ENCODE results near the gene GLS2. TPM values are rescaled to one million over a fixed set of nuclear protein-coding genes. Genes with fewer than 3 reads are reported as not detected.
A peak's percentile ranks its signal among the peaks of the same experiment; 100 is the strongest.

The GLS2 gene
- total and polyA plus RNA-seq, 7 donors: 0.08 to 0.19 (median 0.15) TPM; not detected in 3

GRCh38 chr12:56528846-56529245, 40.9 kb upstream of the GLS2 start:
- intact Hi-C loops (cut with DNase I): no loop called here
- TF ChIP-seq CTCF (IDR thresholded peaks at IDR 0.05): no peak
- H3K36me3 ChIP-seq (ENCODE audit: insufficient read depth in 1 of 2, low read depth in 1 of 2): no peaks in the 10 kb centered on the region
- DNase-seq: no peak
- no peaks in the 10 kb centered on the region for H3K4me1 ChIP-seq
- H3K27ac ChIP-seq: no peak overlapping the region
- WGBS, 3 donors: 80 to 95% (median 92%) methylated on average over 1 of the region's 1 CpG
- no peaks in the 10 kb centered on the region for H3K27me3 ChIP-seq (ENCODE audit: insufficient read depth in 3 of 3, low read length in 2 of 3)
- no peak for ATAC-seq
- no peak overlapping the region for H3K4me3 ChIP-seq
- no peaks in the 10 kb centered on the region for H3K9me3 ChIP-seq

- H3K27me3 ChIP-seq (ENCODE audit: insufficient read depth in 3 of 3, low read length in 2 of 3): no peaks in the 10 kb centered on the region
- H3K9me3 ChIP-seq: no peaks in the 10 kb centered on the region
- H3K4me1 ChIP-seq: no peaks in the 10 kb centered on the region
- intact Hi-C loops (cut with DNase I): loop anchor here in 1 of 2 donors (5.0 kb wide), 1 partner anchor 110 kb away; the partner anchor contains the start of gene BAZ2A
- H3K4me3 ChIP-seq: peak overlapping the region; percentile 71
- peak overlapping the region; percentile 77 for H3K27ac ChIP-seq
- DNase-seq (no peak), ATAC-seq (peak in 2 of 4 donors; percentile 18 to 19)
- no peaks in the 10 kb centered on the region for H3K36me3 ChIP-seq (ENCODE audit: insufficient read depth in 1 of 2, low read depth in 1 of 2)
- 17 to 32% (median 22%) methylated on average over 4 of the region's 4 CpGs for WGBS, 3 donors
- no peak for TF ChIP-seq CTCF (IDR thresholded peaks at IDR 0.05)
Observed at GRCh38 chr12:56522411-56523193, 34.6 kb upstream of the GLS2 start.

- peak within 1 kb of the TSS; percentile 77 for H3K27ac ChIP-seq
- no peaks in the 10 kb centered on the region for H3K36me3 ChIP-seq (ENCODE audit: insufficient read depth in 1 of 2, low read depth in 1 of 2)
- peak within 1 kb of the TSS; percentile 71 for H3K4me3 ChIP-seq
- WGBS, 3 donors: 1 to 2% (median 1%) methylated on average over 15 of the region's 15 CpGs
- TF ChIP-seq CTCF (IDR thresholded peaks at IDR 0.05): no peak
- H3K27me3 ChIP-seq (ENCODE audit: insufficient read depth in 3 of 3, low read length in 2 of 3): no peaks in the 10 kb centered on the region
- no peaks in the 10 kb centered on the region for H3K9me3 ChIP-seq
- intact Hi-C loops (cut with DNase I): loop anchor here in 1 of 2 donors (5.0 kb wide), 1 partner anchor 111 kb away; the partner anchor contains the start of gene BAZ2A
- no peaks in the 10 kb centered on the region for H3K4me1 ChIP-seq
- ATAC-seq (peak; percentile 76 to 95 (median 91)), DNase-seq (peak; percentile 73 to 83)
Observed at GRCh38 chr12:56521590-56522371, 33.8 kb upstream of the GLS2 start, which contains the start of gene RBMS2. TSS of gene RBMS2 (plus strand) at chr12:56521820. CDS start at chr12:56522024, 204 bp downstream.

GRCh38 chr12:56521209-56521589, 33.2 kb upstream of the GLS2 start:
- no peaks in the 10 kb centered on the region for H3K9me3 ChIP-seq
- peak overlapping the region; percentile 71 for H3K4me3 ChIP-seq
- WGBS, 3 donors: 45 to 52% (median 48%) methylated on average over 8 of the region's 8 CpGs
- H3K36me3 ChIP-seq (ENCODE audit: insufficient read depth in 1 of 2, low read depth in 1 of 2): no peaks in the 10 kb centered on the region
- H3K27ac ChIP-seq: peak overlapping the region; percentile 77
- no peaks in the 10 kb centered on the region for H3K4me1 ChIP-seq
- no peak for TF ChIP-seq CTCF (IDR thresholded peaks at IDR 0.05)
- peak in 3 of 4 donors; percentile 27 to 53 (median 39) for ATAC-seq
- intact Hi-C loops (cut with DNase I): loop anchor here in 1 of 2 donors (5.0 kb wide), 1 partner anchor 111 kb away; the partner anchor contains the start of gene BAZ2A
- no peak for DNase-seq
- no peaks in the 10 kb centered on the region for H3K27me3 ChIP-seq (ENCODE audit: insufficient read depth in 3 of 3, low read length in 2 of 3)

All from psoas muscle (tissue), 8 donors.